SK-N-SH (cell line): Measurements from ENCODE around the gene SH3BP5L. TPM values are rescaled to one million over a fixed set of nuclear protein-coding genes. Genes with fewer than 3 reads are reported as not detected.

ENCODE experiments used
- CTCF ChIA-PET: fragments of 300-600, 350-600 bp; formaldehyde crosslinking; extraction: SDS; loops from one replicate; lab custom pipeline; 2021; lab: Yijun Ruan, JAX
- POLR2A ChIA-PET: fragments of 350-600 bp; sonication (Branson Sonifier 250); formaldehyde crosslinking; extraction: SDS; loops from one replicate; lab custom pipeline; 2020; ENCODE audit warnings: antibody characterized with exemption, inconsistent platforms; lab: Yijun Ruan, JAX
- DNase-seq: peaks from one replicate; pipeline ENCODE4 v3.0.0; 2012
- H2AFZ ChIP-seq: fragments of 200-600 bp; sonication (generic); 2 replicates; pipeline ENCODE4 v1.8.1; 2016; ENCODE audit warnings: antibody characterized with exemption, mild to moderate bottlenecking, low read depth
- H3F3A ChIP-seq: fragments of 200-600 bp; sonication (generic); replicated peaks from 2 replicates; pipeline ENCODE3; 2016; ENCODE audit warnings: antibody characterized with exemption, mild to moderate bottlenecking; ENCODE audit not compliant: insufficient read depth
- H3K27ac ChIP-seq, 2 experiments: fragments of 200-500 bp in 1 of 2; fragments of 200-600 bp in 1 of 2; sonication (Bioruptor generic) in 1 of 2; sonication (generic), shearing (Covaris generic) in 1 of 2; 2 replicates each; pipeline versions ENCODE4 v1.5.1 to v1.6.1; 2014 to 2016; ENCODE audit warnings: low read depth in 2 of 2, inconsistent platforms in 1 of 2, low read length in 1 of 2, mild to moderate bottlenecking in 1 of 2, mixed read lengths in 1 of 2
- H3K27me3 ChIP-seq: fragments of 200-600 bp; sonication (generic), shearing (Covaris generic); 2 replicates; pipeline ENCODE4 v1.6.1; 2016; ENCODE audit warnings: mixed run types; ENCODE audit not compliant: insufficient read depth
- H3K36me3 ChIP-seq, 2 experiments: fragments of 200-500 bp in 1 of 2; fragments of 200-600 bp in 1 of 2; sonication (Bioruptor generic) in 1 of 2; sonication (generic) in 1 of 2; replicated peaks in 1 of 2; 2 replicates each; pipeline versions ENCODE3 to v1.5.1; 2014 to 2016; ENCODE audit warnings: low read length in 1 of 2, mild to moderate bottlenecking in 1 of 2; ENCODE audit not compliant: insufficient read depth in 2 of 2, control insufficient read depth in 1 of 2
- H3K4me1 ChIP-seq, 2 experiments: fragments of 200-500 bp in 1 of 2; fragments of 200-600 bp in 1 of 2; sonication (Bioruptor generic) in 1 of 2; sonication (generic), shearing (Covaris generic) in 1 of 2; 2 replicates each; pipeline versions ENCODE4 v1.5.1 to v1.6.1; 2014 to 2016; ENCODE audit warnings: low read depth in 1 of 2, low read length in 1 of 2, mixed run types in 1 of 2; ENCODE audit not compliant: insufficient read depth in 2 of 2, control insufficient read depth in 1 of 2
- H3K4me2 ChIP-seq: fragments of 200-600 bp; sonication (generic), shearing (Covaris generic); 2 replicates; pipeline ENCODE4 v1.6.1; 2017; ENCODE audit warnings: mixed run types
- H3K4me3 ChIP-seq, 2 experiments: fragments of 200-500 bp in 1 of 2; fragments of 200-600 bp in 1 of 2; sonication (Bioruptor generic) in 1 of 2; sonication (generic), shearing (Covaris generic) in 1 of 2; 2 replicates each; pipeline versions ENCODE4 v1.5.1 to v1.8.1; 2014 to 2016; ENCODE audit warnings: low read depth in 2 of 2, inconsistent platforms in 1 of 2, low read length in 1 of 2, mild to moderate bottlenecking in 1 of 2, mixed read lengths in 1 of 2, moderate library complexity in 1 of 2
- H3K79me2 ChIP-seq: fragments of 200-600 bp; sonication (generic); 2 replicates; pipeline ENCODE4 v1.8.1; 2017; ENCODE audit warnings: mild to moderate bottlenecking; ENCODE audit not compliant: insufficient read depth
- H3K9ac ChIP-seq: fragments of 200-600 bp; sonication (generic); 2 replicates; pipeline ENCODE4 v1.6.1; 2017; ENCODE audit warnings: mixed run types
- H3K9me2 ChIP-seq: fragments of 200-600 bp; sonication (generic); 2 replicates; pipeline ENCODE4 v1.6.1; 2017; ENCODE audit warnings: mixed run types
- H3K9me3 ChIP-seq: fragments of 200-600 bp; sonication (generic); 2 replicates; pipeline ENCODE4 v1.6.1; 2017; ENCODE audit warnings: mixed run types, mild to moderate bottlenecking, moderate library complexity
- H4K20me1 ChIP-seq: fragments of 200-600 bp; sonication (generic); 2 replicates; pipeline ENCODE4 v1.6.1; 2017; ENCODE audit warnings: mild to moderate bottlenecking, mixed run types; ENCODE audit not compliant: insufficient read depth
- EP300 ChIP-seq, 2 experiments: IDR thresholded peaks; 2 replicates each; pipeline versions ENCODE4 v1.4.0 to v1.6.1; 2012; ENCODE audit warnings: borderline replicate concordance in 1 of 2, low read depth in 1 of 2, low read length in 1 of 2
- FOSL2 ChIP-seq: IDR thresholded peaks from 2 replicates; pipeline ENCODE4 v1.4.0; 2012; ENCODE audit warnings: low read depth, mild to moderate bottlenecking, moderate library complexity, borderline replicate concordance
- FOXM1 ChIP-seq: IDR thresholded peaks from 2 replicates; pipeline ENCODE4 v1.4.0; 2012; ENCODE audit warnings: low read depth, mild to moderate bottlenecking
- JUND ChIP-seq: IDR thresholded peaks from 2 replicates; pipeline ENCODE4 v1.4.0; 2012
- MEF2A ChIP-seq: IDR thresholded peaks from 2 replicates; pipeline ENCODE4 v1.4.0; 2012; ENCODE audit warnings: low read depth, borderline replicate concordance
- MXI1 ChIP-seq: IDR thresholded peaks from 2 replicates; pipeline ENCODE4 v1.6.1; 2012; ENCODE audit warnings: mild to moderate bottlenecking, low read depth, low read length, improper control_type of control experiment
- NFIC ChIP-seq: IDR thresholded peaks from 2 replicates; pipeline ENCODE4 v1.4.0; 2012; ENCODE audit warnings: borderline replicate concordance
- NRF1 ChIP-seq: IDR thresholded peaks from 2 replicates; pipeline ENCODE4 v1.6.1; 2012; ENCODE audit warnings: low read depth, mild to moderate bottlenecking, low read length
- POLR2AphosphoS5 ChIP-seq: IDR thresholded peaks from 2 replicates; pipeline ENCODE4 v1.6.1; 2012; ENCODE audit warnings: low read depth, low read length
- RFX5 ChIP-seq: IDR thresholded peaks from 2 replicates; pipeline ENCODE4 v1.6.1; 2012; ENCODE audit warnings: mild to moderate bottlenecking, improper control_type of control experiment, low read length
- SMC3 ChIP-seq: IDR thresholded peaks from 2 replicates; pipeline ENCODE4 v1.6.1; 2012; ENCODE audit warnings: low read depth, low read length, improper control_type of control experiment
- TAF1 ChIP-seq: IDR thresholded peaks from 2 replicates; pipeline ENCODE4 v1.6.1; 2012; ENCODE audit warnings: low read depth, mild to moderate bottlenecking, low read length, moderate library complexity, borderline replicate concordance
- YY1 ChIP-seq: IDR thresholded peaks from 2 replicates; pipeline ENCODE4 v1.4.0; 2012; ENCODE audit warnings: low read depth, mild to moderate bottlenecking
- WGBS: methylation state at CpG from one replicate; pipeline ENCODE4 v1.1.6; 2017; ENCODE audit warnings: low lambda C conversion rate; 5-methylcytosine and 5-hydroxymethylcytosine counted together
- polyA plus RNA-seq, 3 experiments: library from polyadenylated mRNA; depleted of rRNA; stranded (reverse); fragments of >200 nt; gene quantifications; 2 replicates each; pipeline ENCODE4 v1.2.3, GENCODE V29; 2012
- TF ChIP-seq, protein P1 (sequence below): fragments of 150-350 bp; IDR thresholded peaks from 2 replicates; pipeline ENCODE4 v1.6.1; 2016; ENCODE audit warnings: mild to moderate bottlenecking, low read depth, low read length
- TF ChIP-seq, protein P2 (sequence below): IDR thresholded peaks from 2 replicates; pipeline ENCODE4; 2012
- TF ChIP-seq, protein P3 (sequence below): IDR thresholded peaks from 2 replicates; pipeline ENCODE4 v1.4.0; 2012; ENCODE audit warnings: low read depth, borderline replicate concordance
- TF ChIP-seq, protein P4 (sequence below): IDR thresholded peaks from 2 replicates; pipeline ENCODE4 v1.4.0; 2012; ENCODE audit warnings: low read depth, borderline replicate concordance
- TF ChIP-seq, protein P5 (sequence below): IDR thresholded peaks from 2 replicates; pipeline ENCODE4 v1.4.0; 2012; ENCODE audit warnings: low read depth
- TF ChIP-seq, protein P6 (sequence below): fragments of 200-600 bp; sonication (generic); IDR thresholded peaks from 2 replicates; pipeline ENCODE4 v1.6.1; 2017; ENCODE audit warnings: antibody characterized with exemption, mild to moderate bottlenecking, moderate library complexity

Gene SH3BP5L
- polyA plus RNA-seq, 1 of the 3 experiments (the other 2 are of a cell fraction): 32.1 TPM

DNA sequence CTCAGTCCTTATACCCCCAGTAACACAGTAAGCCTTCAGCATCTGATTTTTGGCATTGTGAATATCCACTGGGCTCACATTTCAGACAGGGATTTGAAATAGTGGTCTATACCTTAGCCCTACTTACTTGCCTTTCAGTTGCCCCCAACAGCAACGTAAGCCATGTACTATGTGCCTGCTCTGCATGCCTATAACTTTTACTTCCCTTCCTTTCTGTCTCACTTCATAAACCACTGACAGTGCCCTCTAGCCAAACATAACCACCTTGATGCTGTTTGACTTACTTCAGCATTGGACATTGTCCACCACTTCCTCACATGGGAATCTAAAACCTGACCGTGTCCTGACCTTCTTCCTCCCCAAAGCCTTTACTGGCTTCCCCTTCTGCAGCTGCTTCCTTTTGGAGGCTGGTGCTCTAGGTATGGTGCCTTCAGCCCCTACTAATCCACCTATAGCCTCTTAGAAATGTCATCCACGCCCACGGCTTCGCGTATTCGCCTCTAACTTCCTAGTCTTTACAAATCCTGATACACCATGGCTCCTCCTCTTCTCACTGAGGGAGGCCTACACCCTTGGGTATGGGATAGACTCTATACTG, 8.7 kb upstream of the SH3BP5L start:
- POLR2A ChIA-PET: no interaction called here

DNA sequence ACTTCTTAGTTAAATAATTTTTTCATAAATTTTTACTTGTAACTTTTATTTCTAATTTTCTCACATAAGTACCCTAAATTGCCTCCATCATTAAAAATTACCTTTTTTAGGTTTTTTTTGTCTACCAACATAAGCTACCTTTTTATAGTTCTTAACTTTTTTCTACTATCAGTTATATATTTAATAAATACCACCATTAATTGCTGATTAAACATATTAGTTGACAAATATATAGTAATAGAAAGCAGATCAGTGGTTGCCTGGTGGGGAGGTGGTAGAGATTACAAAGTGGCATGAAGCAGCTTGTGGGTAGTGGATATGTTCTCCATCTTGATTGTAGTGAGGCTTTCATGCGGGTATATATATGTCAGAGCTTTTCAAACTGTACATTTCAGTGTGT, 6.1 kb upstream of the SH3BP5L start:
- Histone ChIP-seq H2AFZ (no peak overlapping the region), H3K27ac (no peak overlapping the region), H3K36me3 (no peaks in the 10 kb centered on the region), H3K9me3 (no peaks in the 10 kb centered on the region), H3K4me3 (no peak overlapping the region), H3K9ac (no peak overlapping the region), H3K9me2 (no peaks in the 10 kb centered on the region), H4K20me1 (no peaks in the 10 kb centered on the region), H3K79me2 (no peaks in the 10 kb centered on the region), H3K4me2 (no peak overlapping the region), H3K4me1 (peaks cover 2 to 6% of the 10 kb centered on the region in 2 experiments; a peak in 2 of 4 replicates), H3K27me3 (no peaks in the 10 kb centered on the region), H3F3A (peaks cover 7% of the 10 kb centered on the region)
- no peak for DNase-seq
- ChIA-PET CTCF (interaction anchor here (1.0 to 1.8 kb wide), 2 partner anchors 10 to 93 kb away, joined by 4 to 8 read pairs; no protein-coding TSS in a partner anchor), POLR2A (interaction anchor here (0.7 kb wide), 1 partner anchor 15 kb away, joined by 3 read pairs; no protein-coding TSS in a partner anchor)
- 67% methylated on average over 1 of the region's 1 CpG for WGBS
- TF ChIP-seq FOSL2 (no peak), POLR2AphosphoS5 (no peak), FOXM1 (no peak), TAF1 (no peak), EP300 (IDR thresholded peaks at IDR 0.05; ENCODE audit: borderline replicate concordance in 1 of 2, low read depth in 1 of 2, low read length in 1 of 2) (no peak), JUND (no peak), RFX5 (no peak), NFIC (no peak), MXI1 (no peak), YY1 (no peak)
- TF ChIP-seq, protein P1, sequence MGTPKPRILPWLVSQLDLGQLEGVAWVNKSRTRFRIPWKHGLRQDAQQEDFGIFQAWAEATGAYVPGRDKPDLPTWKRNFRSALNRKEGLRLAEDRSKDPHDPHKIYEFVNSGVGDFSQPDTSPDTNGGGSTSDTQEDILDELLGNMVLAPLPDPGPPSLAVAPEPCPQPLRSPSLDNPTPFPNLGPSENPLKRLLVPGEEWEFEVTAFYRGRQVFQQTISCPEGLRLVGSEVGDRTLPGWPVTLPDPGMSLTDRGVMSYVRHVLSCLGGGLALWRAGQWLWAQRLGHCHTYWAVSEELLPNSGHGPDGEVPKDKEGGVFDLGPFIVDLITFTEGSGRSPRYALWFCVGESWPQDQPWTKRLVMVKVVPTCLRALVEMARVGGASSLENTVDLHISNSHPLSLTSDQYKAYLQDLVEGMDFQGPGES: no peak
- TF ChIP-seq, protein P2, sequence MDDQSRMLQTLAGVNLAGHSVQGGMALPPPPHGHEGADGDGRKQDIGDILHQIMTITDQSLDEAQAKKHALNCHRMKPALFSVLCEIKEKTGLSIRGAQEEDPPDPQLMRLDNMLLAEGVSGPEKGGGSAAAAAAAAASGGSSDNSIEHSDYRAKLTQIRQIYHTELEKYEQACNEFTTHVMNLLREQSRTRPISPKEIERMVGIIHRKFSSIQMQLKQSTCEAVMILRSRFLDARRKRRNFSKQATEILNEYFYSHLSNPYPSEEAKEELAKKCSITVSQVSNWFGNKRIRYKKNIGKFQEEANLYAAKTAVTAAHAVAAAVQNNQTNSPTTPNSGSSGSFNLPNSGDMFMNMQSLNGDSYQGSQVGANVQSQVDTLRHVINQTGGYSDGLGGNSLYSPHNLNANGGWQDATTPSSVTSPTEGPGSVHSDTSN: no peak
- TF ChIP-seq, protein P3, sequence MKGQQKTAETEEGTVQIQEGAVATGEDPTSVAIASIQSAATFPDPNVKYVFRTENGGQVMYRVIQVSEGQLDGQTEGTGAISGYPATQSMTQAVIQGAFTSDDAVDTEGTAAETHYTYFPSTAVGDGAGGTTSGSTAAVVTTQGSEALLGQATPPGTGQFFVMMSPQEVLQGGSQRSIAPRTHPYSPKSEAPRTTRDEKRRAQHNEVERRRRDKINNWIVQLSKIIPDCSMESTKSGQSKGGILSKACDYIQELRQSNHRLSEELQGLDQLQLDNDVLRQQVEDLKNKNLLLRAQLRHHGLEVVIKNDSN: no peak
- TF ChIP-seq, protein P4, sequence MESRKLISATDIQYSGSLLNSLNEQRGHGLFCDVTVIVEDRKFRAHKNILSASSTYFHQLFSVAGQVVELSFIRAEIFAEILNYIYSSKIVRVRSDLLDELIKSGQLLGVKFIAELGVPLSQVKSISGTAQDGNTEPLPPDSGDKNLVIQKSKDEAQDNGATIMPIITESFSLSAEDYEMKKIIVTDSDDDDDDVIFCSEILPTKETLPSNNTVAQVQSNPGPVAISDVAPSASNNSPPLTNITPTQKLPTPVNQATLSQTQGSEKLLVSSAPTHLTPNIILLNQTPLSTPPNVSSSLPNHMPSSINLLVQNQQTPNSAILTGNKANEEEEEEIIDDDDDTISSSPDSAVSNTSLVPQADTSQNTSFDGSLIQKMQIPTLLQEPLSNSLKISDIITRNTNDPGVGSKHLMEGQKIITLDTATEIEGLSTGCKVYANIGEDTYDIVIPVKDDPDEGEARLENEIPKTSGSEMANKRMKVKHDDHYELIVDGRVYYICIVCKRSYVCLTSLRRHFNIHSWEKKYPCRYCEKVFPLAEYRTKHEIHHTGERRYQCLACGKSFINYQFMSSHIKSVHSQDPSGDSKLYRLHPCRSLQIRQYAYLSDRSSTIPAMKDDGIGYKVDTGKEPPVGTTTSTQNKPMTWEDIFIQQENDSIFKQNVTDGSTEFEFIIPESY: no peak

More for the DNA sequence above, 8.7 kb upstream of the SH3BP5L start:
- Histone ChIP-seq H3K9me2 (no peaks in the 10 kb centered on the region), H3K4me2 (no peak overlapping the region), H4K20me1 (no peaks in the 10 kb centered on the region), H2AFZ (no peak overlapping the region), H3K79me2 (peaks cover 6% of the 10 kb centered on the region), H3K36me3 (no peaks in the 10 kb centered on the region), H3F3A (peaks cover 7% of the 10 kb centered on the region), H3K9me3 (no peaks in the 10 kb centered on the region), H3K4me1 (peaks cover 0 to 7% of the 10 kb centered on the region in 2 experiments; a peak in 2 of 4 replicates), H3K27me3 (no peaks in the 10 kb centered on the region), H3K4me3 (no peak overlapping the region), H3K9ac (no peak overlapping the region), H3K27ac (no peak overlapping the region)
- 64% methylated on average over 7 of the region's 7 CpGs for WGBS
- CTCF ChIA-PET: no interaction called here
- TF ChIP-seq MXI1 (no peak), NRF1 (no peak), SMC3 (no peak), JUND (no peak), NFIC (no peak), EP300 (IDR thresholded peaks at IDR 0.05; ENCODE audit: borderline replicate concordance in 1 of 2, low read depth in 1 of 2, low read length in 1 of 2) (no peak), YY1 (no peak), FOXM1 (no peak), MEF2A (no peak)
- TF ChIP-seq, protein P5, sequence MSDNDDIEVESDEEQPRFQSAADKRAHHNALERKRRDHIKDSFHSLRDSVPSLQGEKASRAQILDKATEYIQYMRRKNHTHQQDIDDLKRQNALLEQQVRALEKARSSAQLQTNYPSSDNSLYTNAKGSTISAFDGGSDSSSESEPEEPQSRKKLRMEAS: no peak
- TF ChIP-seq, protein P6, sequence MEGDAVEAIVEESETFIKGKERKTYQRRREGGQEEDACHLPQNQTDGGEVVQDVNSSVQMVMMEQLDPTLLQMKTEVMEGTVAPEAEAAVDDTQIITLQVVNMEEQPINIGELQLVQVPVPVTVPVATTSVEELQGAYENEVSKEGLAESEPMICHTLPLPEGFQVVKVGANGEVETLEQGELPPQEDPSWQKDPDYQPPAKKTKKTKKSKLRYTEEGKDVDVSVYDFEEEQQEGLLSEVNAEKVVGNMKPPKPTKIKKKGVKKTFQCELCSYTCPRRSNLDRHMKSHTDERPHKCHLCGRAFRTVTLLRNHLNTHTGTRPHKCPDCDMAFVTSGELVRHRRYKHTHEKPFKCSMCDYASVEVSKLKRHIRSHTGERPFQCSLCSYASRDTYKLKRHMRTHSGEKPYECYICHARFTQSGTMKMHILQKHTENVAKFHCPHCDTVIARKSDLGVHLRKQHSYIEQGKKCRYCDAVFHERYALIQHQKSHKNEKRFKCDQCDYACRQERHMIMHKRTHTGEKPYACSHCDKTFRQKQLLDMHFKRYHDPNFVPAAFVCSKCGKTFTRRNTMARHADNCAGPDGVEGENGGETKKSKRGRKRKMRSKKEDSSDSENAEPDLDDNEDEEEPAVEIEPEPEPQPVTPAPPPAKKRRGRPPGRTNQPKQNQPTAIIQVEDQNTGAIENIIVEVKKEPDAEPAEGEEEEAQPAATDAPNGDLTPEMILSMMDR: no peak
- no peak for DNase-seq
